IPS DF 6.9 (cell line): ENCODE data around the gene MIPEP.
"Not testable (repeated sequence)": the region's sequence is repeated elsewhere in the genome, so short reads cannot be mapped to it uniquely, and the experiment has no call there.

Source experiments
- DNase-seq: peaks from one replicate; pipeline ENCODE4 v3.0.0-alpha.2; 2013; ENCODE audit warnings: low read depth, low spot score
- H3K27ac ChIP-seq: one replicate; pipeline ENCODE4 v1.5.1; 2013; ENCODE audit warnings: low read length, control low read depth
- H3K27me3 ChIP-seq: 2 replicates; pipeline ENCODE4 v1.6.1; 2013; ENCODE audit warnings: mild to moderate bottlenecking, low read length; ENCODE audit not compliant: control insufficient read depth, insufficient read depth
- H3K36me3 ChIP-seq: 2 replicates; pipeline ENCODE4 v1.6.1; 2013; ENCODE audit warnings: low read length; ENCODE audit not compliant: control insufficient read depth, insufficient read depth
- H3K4me1 ChIP-seq: 2 replicates; pipeline ENCODE4 v1.6.1; 2013; ENCODE audit warnings: low read length; ENCODE audit not compliant: control insufficient read depth, insufficient read depth
- H3K4me3 ChIP-seq: 2 replicates; pipeline ENCODE4 v1.5.1; 2013; ENCODE audit warnings: mild to moderate bottlenecking, low read length
- H3K9me3 ChIP-seq: 2 replicates; pipeline ENCODE4 v1.6.1; 2013; ENCODE audit warnings: low read length, inconsistent platforms; ENCODE audit not compliant: control insufficient read depth, insufficient read depth
- WGBS: extraction: QIAGEN DNeasy Blood & Tissue Kit; methylation state at CpG from one replicate; pipeline ENCODE4 v1.1.7; 2013; ENCODE audit warnings: mixed read lengths, missing lambda C conversion rate; ENCODE audit not compliant: insufficient read length, insufficient coverage; 5-methylcytosine and 5-hydroxymethylcytosine counted together

MIPEP gene

DNA sequence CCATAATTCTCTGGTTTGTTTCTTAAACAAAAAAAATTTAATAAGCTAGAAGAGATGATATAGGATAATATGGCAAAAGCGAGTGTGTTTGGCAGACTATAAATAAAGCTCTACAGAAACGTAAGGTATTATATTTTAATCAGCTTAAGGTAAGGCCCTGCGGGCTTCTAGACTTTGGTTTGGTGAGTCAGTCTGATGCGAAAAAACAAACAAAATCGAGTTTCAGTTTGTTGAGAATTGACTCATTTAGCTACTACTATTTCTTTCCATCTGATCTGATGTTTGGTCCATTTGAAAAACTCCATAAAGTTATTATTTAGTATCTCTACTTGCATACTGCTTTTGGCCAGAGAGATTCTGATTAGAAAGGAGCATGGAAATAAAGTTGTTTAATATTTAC, 138.0 kb downstream of the MIPEP start:
- H3K36me3 ChIP-seq: no peaks in the 10 kb centered on the region
- WGBS: no CpG with 5 or more reads among the region's 5 CpGs
- no peaks in the 10 kb centered on the region; the same call in 1 of the 2 replicates for H3K27me3 ChIP-seq
- DNase-seq: no peak
- no peak overlapping the region for H3K27ac ChIP-seq
- no peak overlapping the region for H3K4me3 ChIP-seq
- no peaks in the 10 kb centered on the region for H3K9me3 ChIP-seq
- 0 out of 2 replicates have a peak, but pooled peaks cover 1% of the 10 kb centered on the region for H3K4me1 ChIP-seq

DNA sequence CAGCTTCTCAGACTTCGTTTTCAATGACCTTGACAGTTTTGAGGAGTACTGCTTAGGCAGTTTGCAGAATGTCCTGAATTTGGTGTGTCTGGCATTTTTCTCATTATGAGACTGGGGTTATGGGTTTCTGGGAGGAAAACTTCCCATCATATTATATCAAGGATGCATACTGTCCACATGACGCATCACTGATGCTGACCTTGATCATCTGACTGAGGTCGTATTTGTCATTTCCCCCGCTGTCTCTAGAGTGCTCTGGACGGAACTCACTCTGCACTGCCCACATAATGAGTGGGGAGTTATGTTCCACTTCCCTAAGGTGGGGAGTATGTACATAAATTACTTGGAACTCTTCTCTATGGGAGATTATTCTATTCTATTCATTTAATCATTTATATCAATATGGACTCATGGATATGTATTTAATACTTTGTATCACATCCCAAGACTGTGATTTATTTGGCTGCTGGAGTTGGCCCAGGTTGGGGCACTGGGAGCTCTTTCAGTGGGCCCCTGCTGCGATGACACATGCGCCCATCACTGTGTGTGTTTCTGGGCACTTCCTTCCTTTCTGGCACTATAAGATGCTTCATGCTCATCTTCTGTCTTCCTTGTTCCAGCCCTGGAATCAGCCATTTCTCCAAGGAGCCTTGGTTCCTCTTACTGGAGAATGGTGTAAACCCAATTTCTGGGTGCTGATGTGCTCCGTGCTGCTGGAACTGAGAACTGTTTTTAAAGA, 138.6 kb downstream of the MIPEP start:
- no peak for DNase-seq
- WGBS: no CpG with 5 or more reads among the region's 8 CpGs

DNA sequence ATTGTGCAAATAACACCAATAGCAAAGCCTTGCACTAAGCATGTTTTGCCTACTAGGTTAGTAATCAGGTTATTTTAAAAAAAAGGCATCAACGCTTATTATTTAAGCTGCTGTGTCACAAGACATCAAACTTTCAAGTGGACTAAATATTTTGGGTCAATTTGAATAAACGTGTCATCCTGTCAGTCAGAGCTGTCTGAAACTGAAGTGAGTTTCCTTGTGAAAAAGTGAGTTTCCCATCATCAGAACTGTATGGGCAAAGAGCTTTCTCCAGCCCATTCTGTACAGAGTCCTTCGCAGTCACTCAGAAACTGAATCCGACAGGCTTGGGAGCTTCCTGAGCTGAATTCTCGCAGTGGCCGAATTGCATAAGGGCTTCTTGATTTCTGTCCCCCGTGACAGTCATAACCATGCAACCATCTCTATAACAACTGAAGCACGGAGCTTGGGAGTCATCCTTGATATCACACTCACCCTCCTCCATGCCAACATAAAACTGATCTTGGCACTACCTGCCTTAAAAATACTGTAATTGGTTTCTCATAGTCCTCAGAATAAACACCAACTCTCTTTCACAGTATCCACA, 139.8 kb downstream of the MIPEP start:
- no peaks in the 10 kb centered on the region for H3K9me3 ChIP-seq
- 0 out of 2 replicates have a peak, but pooled peaks cover 1% of the 10 kb centered on the region for H3K4me1 ChIP-seq
- no peak for DNase-seq
- no peaks in the 10 kb centered on the region; the same call in 1 of the 2 replicates for H3K27me3 ChIP-seq
- WGBS: no CpG with 5 or more reads among the region's 8 CpGs
- no peak overlapping the region for H3K27ac ChIP-seq
- no peak overlapping the region for H3K4me3 ChIP-seq
- H3K36me3 ChIP-seq: no peaks in the 10 kb centered on the region

More for the DNA sequence above, 138.6 kb downstream of the MIPEP start:
- Histone ChIP-seq H3K27me3 (no peaks in the 10 kb centered on the region; the same call in 1 of the 2 replicates), H3K36me3 (no peaks in the 10 kb centered on the region), H3K9me3 (no peaks in the 10 kb centered on the region), H3K27ac (no peak overlapping the region), H3K4me1 (0 out of 2 replicates have a peak, but pooled peaks cover 1% of the 10 kb centered on the region), H3K4me3 (no peak overlapping the region)

DNA sequence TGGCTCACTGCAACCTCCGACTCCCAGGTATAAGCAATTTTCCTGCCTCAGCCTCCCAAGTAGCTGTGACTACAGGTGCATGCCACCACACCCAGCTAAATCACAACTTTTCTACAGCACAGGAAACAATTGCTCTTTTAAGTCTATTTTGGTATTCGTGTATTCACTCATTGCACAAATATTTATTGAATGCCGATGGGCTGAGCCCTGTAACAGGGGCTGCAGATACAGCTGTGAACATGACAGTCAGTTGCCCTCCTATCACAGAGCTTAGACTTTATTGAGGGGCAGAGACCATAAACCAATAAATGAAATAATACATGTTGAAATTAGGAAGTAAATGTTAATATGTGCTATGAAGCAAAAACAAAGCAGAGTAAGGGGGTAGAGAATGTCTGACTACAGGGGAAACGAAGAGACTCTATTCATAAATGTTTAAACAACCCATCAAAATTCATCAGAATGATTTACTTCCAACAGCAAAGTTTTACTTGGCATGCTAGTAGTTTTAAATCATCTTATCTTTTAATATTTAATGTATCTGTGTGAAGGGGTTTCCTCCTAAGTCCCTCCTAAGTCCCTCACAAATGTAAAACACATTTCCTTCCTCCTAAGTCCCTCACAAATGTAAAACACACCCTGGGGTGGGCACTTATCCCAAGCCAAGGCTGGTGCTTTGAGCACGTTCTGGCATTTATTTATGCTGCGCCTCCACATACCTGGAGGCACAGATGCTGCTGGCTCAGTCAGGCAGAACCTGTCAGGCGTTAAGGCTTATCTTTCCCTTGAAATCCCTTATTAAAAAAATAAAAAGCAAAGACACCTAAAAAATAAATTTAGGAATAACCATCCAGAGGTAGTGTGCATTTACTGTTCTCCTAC, 140.8 kb downstream of the MIPEP start:
- H3K4me1 ChIP-seq: 0 out of 2 replicates have a peak, but pooled peaks cover 1% of the 10 kb centered on the region

DNA sequence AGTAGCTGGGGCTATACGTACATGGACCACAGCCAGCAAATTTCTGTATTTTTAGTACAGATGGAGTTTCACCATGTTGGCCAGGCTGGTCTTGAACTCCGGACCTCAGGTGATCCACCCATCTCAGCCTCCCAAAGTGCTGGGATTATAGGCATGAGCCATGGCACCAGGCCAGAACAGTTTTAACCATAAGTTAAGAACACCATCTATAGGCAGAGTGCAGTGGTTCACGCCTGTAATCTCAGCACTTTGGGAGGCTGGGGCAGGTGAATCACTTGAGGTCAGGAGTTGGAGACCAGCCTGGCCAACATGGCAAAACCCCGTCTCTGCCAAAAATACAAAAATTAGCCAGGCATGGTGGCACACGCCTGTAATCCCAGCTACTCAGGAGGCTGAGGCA, 143.1 kb downstream of the MIPEP start:
- WGBS: no CpG with 5 or more reads among the region's 5 CpGs

More for the DNA sequence above, 140.8 kb downstream of the MIPEP start:
- H3K27ac ChIP-seq: no peak overlapping the region
- no peaks in the 10 kb centered on the region for H3K36me3 ChIP-seq
- peak; percentile 33 for DNase-seq
- WGBS: no CpG with 5 or more reads among the region's 7 CpGs
- no peaks in the 10 kb centered on the region for H3K9me3 ChIP-seq
- no peak overlapping the region for H3K4me3 ChIP-seq
- H3K27me3 ChIP-seq: no peaks in the 10 kb centered on the region; the same call in 1 of the 2 replicates

DNA sequence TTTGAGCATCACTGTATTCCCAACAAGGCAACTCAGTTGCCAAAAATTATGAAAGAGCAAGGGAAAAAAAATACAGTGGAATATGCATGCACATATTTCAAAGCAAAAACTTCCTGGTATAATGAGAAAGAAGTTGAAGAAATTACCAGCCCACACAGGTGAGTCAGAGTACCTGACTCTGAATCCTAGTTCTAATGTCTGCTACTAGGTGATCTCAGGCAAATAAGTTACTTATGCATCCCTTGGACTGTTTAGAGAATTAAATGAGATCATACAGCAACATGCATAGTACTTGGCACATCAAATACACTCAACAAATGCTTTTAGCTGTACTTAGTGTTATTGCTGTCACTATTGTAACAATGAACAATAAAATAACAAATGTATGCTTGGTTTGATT, 144.9 kb downstream of the MIPEP start:
- no peaks in the 10 kb centered on the region for H3K36me3 ChIP-seq
- no peaks in the 10 kb centered on the region for H3K9me3 ChIP-seq

More for the DNA sequence above, 143.1 kb downstream of the MIPEP start:
- H3K36me3 ChIP-seq, H3K4me1 ChIP-seq, H3K9me3 ChIP-seq, H3K4me3 ChIP-seq, DNase-seq, H3K27me3 ChIP-seq, H3K27ac ChIP-seq: not testable (repeated sequence)

DNA sequence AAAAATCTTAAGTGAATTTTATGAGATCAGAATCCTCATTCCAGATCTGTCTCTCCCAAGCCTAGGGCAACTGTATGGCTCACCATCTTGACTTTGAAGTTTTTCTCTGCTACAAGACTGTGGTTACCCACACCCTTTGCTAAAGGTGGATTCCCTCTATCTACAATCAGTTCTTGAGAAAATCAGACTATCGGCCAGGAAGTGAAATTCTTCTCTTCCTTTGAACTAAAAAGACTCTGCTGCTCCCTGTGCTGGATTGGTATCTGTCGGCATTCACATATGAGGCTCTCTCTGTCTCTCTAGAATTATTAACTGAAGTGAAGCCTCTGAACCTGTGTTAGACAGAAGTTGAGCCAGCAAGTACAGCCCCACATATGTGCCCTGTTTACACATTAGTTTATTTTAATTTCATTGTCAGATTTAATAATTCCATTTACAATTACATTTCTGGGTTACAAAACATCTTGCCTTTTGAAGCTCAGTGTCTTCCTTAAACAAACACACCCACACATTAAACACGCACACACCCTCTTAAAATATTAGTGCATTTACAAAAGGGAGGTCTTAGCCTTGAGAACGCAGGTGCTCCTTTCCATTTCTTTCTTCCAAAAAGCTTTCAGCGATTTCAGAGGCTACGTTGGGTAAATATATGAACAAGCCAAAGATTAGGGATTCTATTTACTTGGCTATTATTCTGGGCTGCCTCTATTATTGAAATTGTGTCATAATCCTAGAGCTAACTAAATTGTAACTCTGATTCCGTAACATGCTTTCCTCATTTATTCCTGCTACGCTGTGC, 145.7 kb downstream of the MIPEP start:
- no peaks in the 10 kb centered on the region; the same call in 1 of the 2 replicates for H3K27me3 ChIP-seq
- 100% methylated on average over 1 of the region's 8 CpGs for WGBS
- no peaks in the 10 kb centered on the region for H3K4me1 ChIP-seq
- H3K9me3 ChIP-seq: no peaks in the 10 kb centered on the region
- H3K27ac ChIP-seq: no peak overlapping the region
- DNase-seq: no peak
- no peak overlapping the region for H3K4me3 ChIP-seq
- H3K36me3 ChIP-seq: no peaks in the 10 kb centered on the region

More for the DNA sequence above, 144.9 kb downstream of the MIPEP start:
- DNase-seq: no peak
- no peak overlapping the region for H3K4me3 ChIP-seq
- H3K27ac ChIP-seq: no peak overlapping the region
- H3K4me1 ChIP-seq: no peaks in the 10 kb centered on the region
- no peaks in the 10 kb centered on the region; the same call in 1 of the 2 replicates for H3K27me3 ChIP-seq

DNA sequence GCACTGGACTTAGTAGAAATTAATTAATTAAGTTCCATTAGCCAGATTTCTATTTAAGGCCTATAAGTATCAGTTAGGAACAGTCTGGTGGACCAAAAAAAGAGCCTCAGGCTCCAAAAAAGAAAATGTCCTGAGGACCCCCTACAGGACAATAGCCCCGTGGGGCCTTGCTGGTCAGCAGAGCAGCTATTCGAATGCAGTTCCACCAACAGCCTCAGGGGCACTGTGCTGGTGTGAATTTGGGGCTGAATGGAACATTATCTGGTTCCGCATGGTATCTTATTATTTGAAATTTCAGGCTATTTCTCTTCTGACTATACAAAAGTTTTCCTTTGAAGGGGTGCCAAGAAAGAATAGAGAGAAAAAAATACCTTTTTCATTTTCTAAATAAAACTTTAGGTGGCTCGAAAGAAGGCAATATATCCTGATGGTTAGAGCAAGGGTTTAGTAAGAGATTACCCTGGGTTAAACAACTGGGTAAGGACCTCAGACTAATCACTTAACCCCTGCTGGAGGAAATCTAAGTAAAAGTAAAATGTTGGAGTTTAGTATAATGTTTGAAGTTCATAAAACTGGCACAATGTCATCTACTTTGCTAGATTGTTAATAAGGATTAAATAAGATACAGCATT, 147.2 kb downstream of the MIPEP start:
- peak; percentile 9 for DNase-seq

DNA sequence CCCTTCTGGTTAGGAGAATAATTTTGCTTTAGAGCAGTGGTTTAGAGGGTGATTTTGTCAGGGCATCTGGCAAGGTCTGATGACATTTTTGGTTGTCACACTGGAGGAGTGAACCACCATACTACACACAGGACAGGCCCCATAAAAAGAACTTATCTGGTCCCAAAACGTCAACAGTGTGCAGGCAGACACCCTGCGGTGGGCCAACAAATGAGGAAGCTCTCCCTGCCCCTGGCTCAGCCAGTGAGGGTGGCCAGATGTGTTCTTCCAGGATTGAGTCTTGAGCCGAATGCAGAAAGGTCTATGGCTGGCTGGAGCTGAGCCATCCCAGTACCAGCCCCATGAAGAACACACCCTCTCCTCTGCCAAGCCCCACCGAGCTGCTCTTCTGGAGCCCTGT, 149.2 kb downstream of the MIPEP start:
- Histone ChIP-seq H3K9me3 (no peaks in the 10 kb centered on the region), H3K27me3 (no peaks in the 10 kb centered on the region), H3K27ac (no peak overlapping the region), H3K4me1 (no peaks in the 10 kb centered on the region), H3K36me3 (0 out of 2 replicates have a peak, but pooled peaks cover 2% of the 10 kb centered on the region), H3K4me3 (no peak overlapping the region)
- DNase-seq: no peak
- no CpG with 5 or more reads among the region's 4 CpGs for WGBS

More for the DNA sequence above, 147.2 kb downstream of the MIPEP start:
- Histone ChIP-seq H3K4me1 (no peaks in the 10 kb centered on the region), H3K36me3 (0 out of 2 replicates have a peak, but pooled peaks cover 1% of the 10 kb centered on the region), H3K27me3 (no peaks in the 10 kb centered on the region), H3K4me3 (no peak overlapping the region), H3K9me3 (no peaks in the 10 kb centered on the region), H3K27ac (no peak overlapping the region)
- WGBS: no CpG with 5 or more reads among the region's 4 CpGs
